Neural progenitor cell (in vitro differentiated cells): ENCODE results near the gene MEX3D. TPM values are rescaled to one million over a fixed set of nuclear protein-coding genes. Genes with fewer than 3 reads are reported as not detected.
"Not testable (repeated sequence)": the region's sequence is repeated elsewhere in the genome, so short reads cannot be mapped to it uniquely, and the experiment has no call there.

Experiments
- DNase-seq: peaks from one replicate; pipeline ENCODE4 v3.0.0-alpha.2; 2016; ENCODE audit warnings: low spot score
- H2AFZ ChIP-seq: fragments of 200-600 bp; sonication (generic); replicated peaks from 2 replicates; pipeline ENCODE4 v1.6.1; 2016; ENCODE audit warnings: antibody characterized with exemption
- H3F3A ChIP-seq: fragments of 200-600 bp; sonication (generic); 2 replicates; pipeline ENCODE4 v1.6.1; 2016; ENCODE audit warnings: antibody characterized with exemption, low read depth
- H3K27ac ChIP-seq: fragments of 200-600 bp; sonication (generic); 2 replicates; pipeline ENCODE4 v1.5.1; 2016; ENCODE audit warnings: mild to moderate bottlenecking
- H3K27me3 ChIP-seq: fragments of 200-600 bp; sonication (generic); 2 replicates; pipeline ENCODE4 v1.6.1; 2016; ENCODE audit warnings: mild to moderate bottlenecking, moderate library complexity
- H3K36me3 ChIP-seq: fragments of 200-600 bp; sonication (generic); 2 replicates; pipeline ENCODE4 v1.5.1; 2016
- H3K4me1 ChIP-seq: fragments of 200-600 bp; sonication (generic); 2 replicates; pipeline ENCODE4 v1.6.1; 2016; ENCODE audit warnings: mixed run types
- H3K4me2 ChIP-seq: fragments of 200-600 bp; sonication (generic); 2 replicates; pipeline ENCODE4 v1.6.1; 2016
- H3K4me3 ChIP-seq: fragments of 200-600 bp; sonication (generic); 2 replicates; pipeline ENCODE4 v1.5.1; 2016
- H3K79me2 ChIP-seq: fragments of 200-600 bp; sonication (generic); 2 replicates; pipeline ENCODE4 v1.6.1; 2016; ENCODE audit warnings: low read depth
- H3K9ac ChIP-seq: fragments of 200-600 bp; sonication (generic); 2 replicates; pipeline ENCODE4 v1.6.1; 2016
- H3K9me3 ChIP-seq: fragments of 200-600 bp; sonication (generic); 2 replicates; pipeline ENCODE4 v1.5.1; 2016; ENCODE audit warnings: low read depth
- H4K20me1 ChIP-seq: fragments of 200-600 bp; sonication (generic); 2 replicates; pipeline ENCODE4 v1.6.1; 2016; ENCODE audit warnings: low read depth
- H3K27ac Mint-ChIP-seq: 3 replicates; pipeline ENCODE4 v1.8.0; 2021; ENCODE audit warnings: mixed read lengths
- H3K27me3 Mint-ChIP-seq: 2 replicates; pipeline ENCODE4 v1.8.0; 2022; ENCODE audit warnings: low read depth, mild to moderate bottlenecking, inconsistent platforms, moderate library complexity, mixed read lengths; ENCODE audit not compliant: insufficient read depth
- H3K36me3 Mint-ChIP-seq: 3 replicates; pipeline ENCODE4 v1.8.0; 2021; ENCODE audit warnings: mixed read lengths
- H3K4me1 Mint-ChIP-seq: 3 replicates; pipeline ENCODE4 v1.8.0; 2021; ENCODE audit warnings: mixed read lengths
- H3K4me3 Mint-ChIP-seq: 3 replicates; pipeline ENCODE4 v1.8.0; 2021; ENCODE audit warnings: mild to moderate bottlenecking, moderate library complexity, mixed read lengths
- H3K9me3 Mint-ChIP-seq: 3 replicates; pipeline ENCODE4 v1.8.0; 2020; ENCODE audit warnings: mixed read lengths
- CTCF ChIP-seq: fragments of 200-600 bp; sonication (generic); IDR thresholded peaks from 2 replicates; pipeline ENCODE4 v1.5.1; 2017; ENCODE audit warnings: antibody characterized with exemption, mild to moderate bottlenecking
- EZH2 ChIP-seq: fragments of 200-600 bp; sonication (generic); IDR thresholded peaks from 2 replicates; pipeline ENCODE4 v1.6.1; 2017; ENCODE audit warnings: antibody characterized with exemption, mild to moderate bottlenecking, moderate library complexity
- EZH2phosphoT487 ChIP-seq: fragments of 200-600 bp; sonication (generic); IDR thresholded peaks from 2 replicates; pipeline ENCODE4 v1.6.1; 2017; ENCODE audit warnings: antibody characterized with exemption
- total RNA-seq: library from RNA; depleted of rRNA; stranded (reverse); fragments of >200 nt; gene quantifications from 2 replicates; pipeline ENCODE4 v1.2.3, GENCODE V29; 2015; ENCODE audit warnings: low replicate concordance

MEX3D gene
- total RNA-seq, 1 donor from 2014 or later = 15.9 TPM

- Histone ChIP-seq H3K4me2 (no peak overlapping the region), H3F3A (no peaks in the 10 kb centered on the region), H3K27me3 (peaks cover 13% of the 10 kb centered on the region), H4K20me1 (no peaks in the 10 kb centered on the region), H3K9ac (no peak overlapping the region), H3K36me3 (no peaks in the 10 kb centered on the region), H3K9me3 (no peaks in the 10 kb centered on the region), H2AFZ (no peak overlapping the region), H3K27ac (no peak overlapping the region), H3K4me1 (no peaks in the 10 kb centered on the region), H3K4me3 (no peak overlapping the region), H3K79me2 (no peaks in the 10 kb centered on the region)
- Mint-ChIP-seq H3K4me3 (no peak overlapping the region), H3K27me3 (peaks cover 2% of the 10 kb centered on the region), H3K36me3 (no peaks in the 10 kb centered on the region), H3K4me1 (no peaks in the 10 kb centered on the region), H3K9me3 (no peaks in the 10 kb centered on the region), H3K27ac (no peak overlapping the region)
- no peak for DNase-seq
- TF ChIP-seq CTCF (no peak), EZH2 (no peak), EZH2phosphoT487 (no peak)
Observed at GRCh38 chr19:1531587-1531986, 36.5 kb downstream of the MEX3D start.

DNA sequence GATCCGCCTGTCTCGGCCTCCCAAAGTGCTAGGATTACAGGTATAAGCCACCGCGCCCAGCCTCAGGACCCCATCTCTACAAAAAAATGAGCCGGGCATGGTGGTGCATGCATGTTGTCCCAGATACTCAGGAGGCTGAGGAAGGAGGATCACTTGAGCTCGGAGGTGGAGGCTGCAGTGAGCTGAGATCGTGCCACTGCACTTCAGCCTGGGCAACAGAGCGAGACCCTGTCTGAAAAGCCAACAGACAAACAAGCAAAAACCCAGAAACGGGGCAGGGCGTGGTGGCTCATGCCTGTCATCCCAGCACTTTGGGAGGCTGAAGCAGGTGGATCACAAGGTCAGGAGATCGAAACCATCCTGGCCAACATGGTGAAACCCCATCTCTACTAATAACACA, 37.3 kb downstream of the MEX3D start:
- not testable (repeated sequence) for H3K4me3 ChIP-seq, H3K27ac ChIP-seq, DNase-seq, H3K36me3 Mint-ChIP-seq, H3K4me1 Mint-ChIP-seq, H4K20me1 ChIP-seq, H3K27me3 Mint-ChIP-seq, H3K9ac ChIP-seq, H3K9me3 Mint-ChIP-seq, H2AFZ ChIP-seq, H3K79me2 ChIP-seq, H3K27ac Mint-ChIP-seq, H3K4me2 ChIP-seq, H3F3A ChIP-seq, H3K4me3 Mint-ChIP-seq, H3K36me3 ChIP-seq, H3K4me1 ChIP-seq, H3K9me3 ChIP-seq
- peaks cover 21% of the 10 kb centered on the region for H3K27me3 ChIP-seq

DNA sequence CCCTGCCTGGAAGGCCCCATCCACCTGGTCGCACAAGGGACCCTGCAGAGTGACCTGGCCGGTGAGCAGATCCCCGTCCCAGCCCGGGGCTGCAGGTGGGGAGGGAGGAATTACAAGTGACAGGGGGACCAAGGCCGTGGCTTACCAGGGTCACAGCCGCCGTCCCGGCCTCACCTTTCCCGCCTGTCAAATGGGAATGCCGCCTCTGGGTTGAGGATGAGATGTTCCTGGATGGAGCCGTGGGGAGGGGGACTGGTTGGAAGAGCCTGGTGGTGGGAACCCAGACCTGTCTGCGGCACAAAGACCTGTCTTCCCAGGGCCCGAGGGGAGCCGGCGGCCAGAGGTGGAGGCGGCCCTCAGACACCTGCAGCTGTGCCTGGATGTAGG, 38.7 kb downstream of the MEX3D start:
- no peak overlapping the region for H3K27ac ChIP-seq
- TF ChIP-seq CTCF (no peak), EZH2phosphoT487 (no peak)
- no peaks in the 10 kb centered on the region for H3K4me1 ChIP-seq
- peaks cover 3% of the 10 kb centered on the region for H3F3A ChIP-seq
- Mint-ChIP-seq H3K4me1 (peaks cover 5% of the 10 kb centered on the region), H3K36me3 (peaks cover 5% of the 10 kb centered on the region), H3K9me3 (peaks cover 5% of the 10 kb centered on the region), H3K27ac (no peak overlapping the region), H3K4me3 (no peak overlapping the region), H3K27me3 (peaks cover 21% of the 10 kb centered on the region)
- no peaks in the 10 kb centered on the region for H3K79me2 ChIP-seq
- H3K27me3 ChIP-seq = peaks cover 35% of the 10 kb centered on the region
- H4K20me1 ChIP-seq = peaks cover 5% of the 10 kb centered on the region
- H3K36me3 ChIP-seq = no peaks in the 10 kb centered on the region
- no peak overlapping the region for H3K4me3 ChIP-seq
- H3K9ac ChIP-seq = no peak overlapping the region
- H3K4me2 ChIP-seq = no peak overlapping the region
- H3K9me3 ChIP-seq = no peaks in the 10 kb centered on the region
- no peak overlapping the region for H2AFZ ChIP-seq
- DNase-seq = no peak

GRCh38 chr19:1528596-1529429, 39.3 kb downstream of the MEX3D start:
- no peak for DNase-seq
- Histone ChIP-seq H3K9me3 (no peaks in the 10 kb centered on the region), H4K20me1 (peaks cover 8% of the 10 kb centered on the region), H3K79me2 (no peaks in the 10 kb centered on the region), H3F3A (peaks cover 3% of the 10 kb centered on the region), H3K9ac (no peak overlapping the region), H3K36me3 (no peaks in the 10 kb centered on the region), H3K4me2 (no peak overlapping the region), H3K27ac (no peak overlapping the region), H2AFZ (no peak overlapping the region), H3K4me1 (no peaks in the 10 kb centered on the region), H3K4me3 (no peak overlapping the region), H3K27me3 (peaks cover 41% of the 10 kb centered on the region)
- Mint-ChIP-seq H3K27ac (no peak overlapping the region), H3K4me3 (no peak overlapping the region), H3K27me3 (peaks cover 23% of the 10 kb centered on the region), H3K4me1 (peaks cover 7% of the 10 kb centered on the region), H3K9me3 (peaks cover 6% of the 10 kb centered on the region), H3K36me3 (peaks cover 5% of the 10 kb centered on the region)
- no peak for TF ChIP-seq EZH2
- no peak for TF ChIP-seq EZH2phosphoT487
- TF ChIP-seq CTCF = no peak
